Renal cortical epithelial cell (primary cell): Measurements from ENCODE around the gene ANKDD1A. TPM values are rescaled to one million over a fixed set of nuclear protein-coding genes. Genes with fewer than 3 reads are reported as not detected.

Experiments used
- DNase-seq: peaks from one replicate; pipeline ENCODE4 v3.0.0-alpha.2; 2011; ENCODE audit warnings: low read depth
- total RNA-seq: library from RNA; depleted of rRNA; stranded (reverse); fragments of >200 nt; gene quantifications from 2 replicates; pipeline ENCODE4 v1.2.3, GENCODE V29; 2014

The ANKDD1A gene
- total RNA-seq, 1 donor from 2014 or later, result 1.1 TPM

DNA sequence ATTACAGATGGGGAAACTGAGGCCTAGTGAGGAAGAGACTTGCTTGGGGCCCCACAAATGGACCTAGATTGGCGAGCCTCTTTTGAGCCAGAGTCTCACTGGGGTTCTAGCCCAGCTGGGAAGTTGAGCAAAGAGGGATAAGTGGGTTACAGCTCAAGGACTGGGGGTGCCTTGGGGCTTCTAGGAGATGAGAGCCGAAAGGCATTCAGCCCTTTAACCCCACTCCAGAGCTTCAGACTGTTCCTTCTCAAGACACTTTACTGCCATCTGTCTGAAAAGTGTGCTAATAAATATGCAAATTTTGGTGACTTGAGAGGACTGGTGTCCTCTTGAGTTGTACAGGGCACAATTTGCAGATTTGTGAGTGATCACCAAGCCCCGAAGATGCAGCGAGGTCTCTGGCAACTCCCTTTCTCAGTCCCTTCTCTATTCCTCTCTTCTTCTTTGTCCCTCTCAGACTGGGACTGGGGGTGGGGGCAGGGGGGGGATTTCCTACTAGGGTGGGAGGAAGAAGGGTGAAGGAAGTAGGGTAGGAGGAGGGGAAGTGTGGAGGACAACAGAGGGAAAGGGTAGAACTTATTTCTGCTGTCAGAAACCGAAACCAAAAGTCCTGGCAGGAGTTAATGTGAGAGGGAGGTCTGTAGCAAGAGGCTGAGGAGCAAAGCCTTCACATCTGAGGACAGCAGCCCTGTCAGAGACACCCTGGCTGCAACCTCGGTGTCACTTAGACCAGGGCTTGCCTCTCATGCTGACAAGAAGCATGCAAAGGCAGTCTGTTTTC is 16.2 kb upstream of the ANKDD1A start:
- DNase-seq, result no peak

DNA sequence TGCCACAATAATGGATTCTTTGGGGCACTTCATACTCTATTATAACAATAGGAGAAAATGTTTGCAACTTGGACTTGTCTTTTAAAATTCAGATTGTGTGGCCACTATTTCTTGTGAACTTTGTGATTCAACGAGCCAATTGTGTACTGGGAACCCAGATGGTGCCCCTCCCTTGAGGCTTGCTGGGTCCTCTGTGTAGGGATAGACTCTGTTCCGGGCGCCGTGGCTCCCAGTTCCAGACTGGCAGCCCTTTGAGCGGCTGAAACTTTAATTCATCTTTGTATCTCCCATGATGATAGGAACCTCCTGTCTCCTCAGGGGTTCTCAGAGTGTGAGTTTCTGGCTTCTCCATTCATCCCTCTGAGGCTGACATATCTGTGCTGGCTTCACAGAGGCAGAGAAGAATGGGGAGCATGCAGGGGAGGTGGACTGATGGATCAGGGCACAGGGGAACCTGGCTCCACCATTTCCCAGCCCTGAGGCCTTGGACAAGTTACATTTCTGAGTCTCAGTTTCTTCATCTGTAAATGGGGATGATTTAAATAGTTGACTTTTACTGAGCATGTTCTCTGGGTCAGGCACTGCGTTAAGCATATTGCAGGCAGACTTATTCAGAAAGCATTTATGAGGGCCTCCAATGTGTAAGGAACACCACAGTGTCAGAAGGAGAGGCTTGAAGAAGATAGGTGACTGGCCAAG is 15.2 kb upstream of the ANKDD1A start:
- DNase-seq, result no peak

DNA sequence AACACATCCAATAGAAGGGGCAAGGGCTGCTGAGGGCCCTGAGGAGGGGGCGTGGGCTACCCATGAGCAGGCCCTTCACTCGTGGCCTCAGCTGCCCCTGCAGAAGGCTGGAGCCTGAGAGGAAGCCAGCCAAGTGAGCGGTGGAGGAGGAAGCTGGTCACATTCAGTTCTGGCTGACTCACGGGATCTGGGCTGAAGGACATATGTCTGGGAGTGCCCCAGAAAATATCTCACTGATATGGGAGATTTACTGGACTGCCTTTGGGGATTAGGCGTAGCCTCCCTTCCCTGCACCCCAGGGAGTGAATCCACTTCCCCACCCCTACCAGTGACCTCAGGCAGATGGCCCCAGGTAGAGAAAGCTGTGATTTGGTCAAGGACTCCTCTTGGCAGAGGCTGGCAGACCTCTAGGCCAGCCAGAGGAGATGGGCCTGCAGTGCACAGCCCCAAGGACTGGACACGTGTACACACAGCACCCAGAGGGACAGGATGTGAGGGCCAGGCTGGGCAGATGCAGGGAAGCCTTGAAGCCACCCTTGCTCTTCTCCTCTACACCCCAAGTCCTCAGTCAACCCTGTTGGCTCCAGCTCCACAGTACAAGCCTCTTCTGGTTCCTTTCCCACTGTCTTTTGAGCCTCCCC is 14.2 kb upstream of the ANKDD1A start:
- peak; percentile 43 for DNase-seq

DNA sequence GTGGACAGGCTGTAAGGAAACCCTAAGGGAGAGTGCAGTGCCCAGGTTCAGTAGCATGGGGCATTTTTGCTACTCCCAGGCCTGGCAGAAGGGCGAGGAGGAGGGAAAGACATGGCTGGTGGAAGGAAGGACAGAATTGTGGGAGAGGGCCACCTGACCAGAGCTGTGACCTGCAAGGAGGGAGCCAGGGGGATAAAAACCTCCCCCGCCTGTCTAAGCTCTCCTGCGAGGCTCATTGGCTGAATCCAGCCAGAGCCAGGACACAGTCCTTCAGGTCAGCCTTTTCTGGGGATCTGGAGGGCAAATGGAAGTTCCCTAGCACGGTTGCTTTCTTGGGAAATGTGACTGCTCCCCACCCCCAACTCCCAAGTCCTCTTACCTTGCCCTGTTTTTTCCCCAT is 13.3 kb upstream of the ANKDD1A start:
- no peak for DNase-seq

DNA sequence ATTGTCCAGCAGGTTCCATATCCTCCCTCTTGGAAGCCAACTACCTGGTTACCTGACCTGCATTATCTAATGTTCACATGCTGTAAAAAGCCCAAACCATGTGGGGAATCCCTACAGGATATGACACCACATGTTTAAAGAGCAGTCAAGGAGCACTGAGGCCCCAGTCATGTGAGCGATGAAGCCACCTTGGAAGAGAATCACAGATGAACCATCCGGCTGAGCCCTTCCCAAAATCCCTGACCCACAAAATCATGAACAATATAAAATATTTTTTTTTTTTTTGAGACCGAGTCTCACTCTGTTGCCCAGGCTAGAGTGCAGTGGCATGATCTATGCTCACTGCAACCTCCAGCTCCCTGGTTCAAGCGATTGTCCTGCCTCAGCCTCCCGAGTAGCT is 10.6 kb upstream of the ANKDD1A start:
- no peak for DNase-seq

DNA sequence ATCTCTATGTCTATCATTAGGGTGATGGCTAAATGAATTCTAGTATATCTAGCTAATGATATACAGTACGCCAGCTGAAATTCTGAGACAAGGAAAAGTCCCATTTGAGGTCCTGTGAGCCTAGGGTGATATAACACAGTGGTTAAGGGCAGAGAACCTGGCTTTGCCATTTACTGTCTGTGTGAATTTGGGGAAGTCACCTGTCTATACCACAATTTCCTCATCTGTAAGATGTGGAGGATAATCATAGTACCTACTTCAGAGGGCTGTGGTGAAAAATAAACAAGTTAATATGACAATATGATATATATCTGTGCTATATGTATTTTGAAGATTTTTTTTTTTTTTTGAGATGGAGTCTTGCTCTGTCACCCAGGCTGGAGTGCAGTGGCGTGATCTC is 9.8 kb upstream of the ANKDD1A start:
- no peak for DNase-seq

DNA sequence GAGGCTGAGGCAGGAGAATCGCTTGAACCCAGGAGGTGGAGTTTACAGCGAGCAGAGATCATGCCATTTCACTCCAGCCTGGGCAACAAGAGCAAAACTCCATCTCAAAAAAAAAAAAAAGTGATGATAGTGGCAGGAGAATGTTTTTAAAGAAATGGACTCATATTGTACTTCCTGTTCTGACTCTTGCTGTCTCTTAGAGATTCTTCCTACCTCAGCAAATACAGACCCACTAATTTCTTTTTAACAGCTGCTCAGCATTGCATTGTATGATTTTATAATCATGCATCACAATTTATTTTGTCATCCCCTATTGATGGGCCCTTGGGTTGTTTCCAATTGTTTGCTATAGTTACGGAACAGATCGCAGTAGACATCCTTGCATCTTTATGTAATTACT is 8.8 kb upstream of the ANKDD1A start:
- no peak for DNase-seq

DNA sequence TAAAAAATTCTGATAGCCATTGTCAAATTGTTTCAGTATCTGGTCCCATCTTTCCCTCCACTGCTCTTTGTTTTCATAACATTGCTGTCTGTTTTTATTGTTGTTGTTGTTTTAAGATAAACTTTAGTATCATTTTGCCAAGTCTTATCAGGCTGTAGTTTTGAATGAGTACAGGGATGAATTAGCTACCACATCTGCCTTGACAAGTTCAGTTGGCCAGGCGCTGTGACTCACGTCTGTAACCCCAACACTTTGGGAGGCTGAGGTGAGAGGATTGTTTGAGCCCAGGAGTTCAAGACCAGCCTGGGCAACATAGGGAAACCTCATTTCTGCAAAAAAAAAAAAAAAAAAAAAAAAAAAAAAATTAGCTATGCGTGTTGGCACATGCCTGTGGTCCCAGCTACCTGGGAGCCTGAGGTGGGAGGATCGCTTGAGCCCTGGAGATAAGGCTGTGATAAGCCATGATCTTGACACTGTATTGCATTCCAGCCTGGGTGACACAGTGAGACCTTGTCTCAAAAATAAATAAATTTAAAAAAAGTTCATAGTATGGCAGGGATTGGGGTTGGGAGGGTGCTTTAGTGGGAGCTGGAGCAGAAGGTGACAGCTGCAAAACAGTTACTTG is 8.3 kb upstream of the ANKDD1A start:
- no peak for DNase-seq

DNA sequence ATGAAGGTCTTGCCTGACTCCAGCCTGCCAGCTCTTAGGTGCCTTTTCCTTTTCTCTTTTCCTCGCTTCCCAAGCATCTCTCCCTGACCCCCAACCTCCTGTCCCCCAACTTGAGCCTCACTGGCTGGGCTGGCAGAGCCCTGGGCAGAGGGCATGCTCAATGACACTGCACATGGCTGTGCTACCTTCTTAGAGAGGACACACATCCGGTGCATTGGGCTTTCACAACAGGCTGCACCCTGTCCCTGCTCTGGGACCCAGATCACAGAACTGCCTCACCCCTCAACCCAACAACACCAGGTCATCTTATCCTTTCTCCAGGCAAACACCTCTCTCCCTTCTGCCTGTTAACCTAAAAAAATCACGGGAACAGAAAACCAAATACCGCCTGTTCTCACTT is 7.5 kb upstream of the ANKDD1A start:
- DNase-seq, result no peak

DNA sequence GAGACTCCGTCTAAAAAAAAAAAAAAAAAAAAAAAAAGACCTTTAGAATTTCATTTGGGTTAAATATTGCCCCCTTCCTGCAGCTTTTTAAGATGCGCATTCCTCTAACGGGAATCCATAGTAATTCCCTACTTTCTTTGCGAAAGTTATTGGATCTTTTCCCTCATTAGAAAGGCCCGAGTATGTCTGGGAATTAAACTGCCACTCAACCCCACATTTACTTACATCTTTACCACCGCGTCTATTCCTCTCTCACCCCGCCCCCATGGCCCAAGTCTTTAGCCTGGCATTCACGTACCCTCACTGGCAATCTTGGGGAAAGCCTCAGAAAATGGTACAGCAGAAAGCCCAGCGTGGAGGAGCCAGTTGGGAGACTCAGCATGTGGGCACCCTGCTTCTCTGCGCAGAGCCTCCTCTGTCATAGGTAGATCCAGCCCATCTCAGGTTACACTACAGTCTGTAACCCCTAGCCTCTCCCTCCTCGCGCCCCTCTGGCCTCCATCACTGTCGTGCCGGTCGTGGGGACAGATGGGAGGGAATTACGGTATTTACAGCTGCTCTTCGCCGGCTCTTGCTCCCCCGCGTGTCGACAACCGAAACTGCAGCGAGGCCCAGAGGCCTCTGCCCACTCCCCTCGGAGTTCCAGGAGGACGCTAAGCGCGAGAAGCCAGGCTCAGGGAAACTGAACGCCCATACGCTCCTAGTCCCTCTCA is 6.4 kb upstream of the ANKDD1A start:
- DNase-seq, result peak; percentile 43

DNA sequence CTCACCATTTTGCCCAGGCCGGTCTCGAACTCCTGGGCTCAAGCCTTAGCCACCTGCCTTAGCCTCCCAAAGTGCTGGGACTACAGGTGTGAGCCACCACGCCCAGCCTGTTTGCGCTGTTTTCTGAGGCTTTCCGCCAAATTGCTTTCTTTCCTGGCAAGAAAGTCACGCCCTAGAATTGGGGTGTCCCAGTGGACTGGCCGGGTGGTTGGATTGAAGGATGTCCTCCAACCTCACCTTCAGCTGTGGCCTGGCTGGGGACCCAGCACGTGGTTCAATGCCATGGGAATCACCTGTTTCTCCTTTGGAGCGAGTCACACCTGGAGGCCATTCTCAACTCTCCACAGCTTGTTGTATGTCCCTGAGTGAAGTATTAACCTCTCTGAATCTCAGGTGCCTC is 5.8 kb upstream of the ANKDD1A start:
- DNase-seq, result no peak

DNA sequence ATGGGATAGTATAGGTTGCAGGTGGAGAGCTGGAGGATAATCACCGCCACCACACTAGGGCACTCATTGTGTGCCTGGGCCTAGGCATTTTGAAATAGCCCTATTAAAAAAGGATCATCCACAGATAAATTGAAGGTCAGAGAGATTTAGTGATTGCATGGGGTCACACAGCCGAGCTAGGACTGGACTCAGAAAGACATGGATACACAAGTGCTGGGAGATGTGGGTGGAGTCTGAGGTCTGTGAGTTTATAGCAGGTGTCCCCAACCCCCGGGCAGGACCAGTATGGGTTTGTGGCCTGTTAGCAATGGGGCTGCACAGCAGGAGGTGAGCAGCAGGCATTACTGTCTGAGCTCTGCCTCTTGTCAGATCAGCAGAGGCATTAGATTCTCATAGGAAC is 5.3 kb upstream of the ANKDD1A start:
- no peak for DNase-seq

DNA sequence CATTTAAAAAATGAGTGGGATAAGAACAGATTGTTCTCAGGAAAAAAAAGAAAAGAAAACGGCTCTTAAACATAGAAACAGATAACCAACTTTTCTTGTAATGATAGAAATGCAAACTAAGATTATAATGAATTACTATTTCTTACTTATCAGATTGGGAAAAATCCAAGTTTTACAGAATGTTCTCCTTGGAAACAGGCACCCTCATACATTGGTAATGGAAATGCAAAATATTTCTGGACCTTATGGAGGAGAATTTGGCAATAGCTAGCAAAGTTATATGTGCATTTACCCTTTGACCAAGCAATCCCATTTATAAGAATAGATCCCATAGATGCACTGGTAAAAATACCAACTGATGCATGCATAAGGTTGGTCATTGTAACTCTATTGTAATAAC is 3.7 kb upstream of the ANKDD1A start:
- DNase-seq, result no peak

DNA sequence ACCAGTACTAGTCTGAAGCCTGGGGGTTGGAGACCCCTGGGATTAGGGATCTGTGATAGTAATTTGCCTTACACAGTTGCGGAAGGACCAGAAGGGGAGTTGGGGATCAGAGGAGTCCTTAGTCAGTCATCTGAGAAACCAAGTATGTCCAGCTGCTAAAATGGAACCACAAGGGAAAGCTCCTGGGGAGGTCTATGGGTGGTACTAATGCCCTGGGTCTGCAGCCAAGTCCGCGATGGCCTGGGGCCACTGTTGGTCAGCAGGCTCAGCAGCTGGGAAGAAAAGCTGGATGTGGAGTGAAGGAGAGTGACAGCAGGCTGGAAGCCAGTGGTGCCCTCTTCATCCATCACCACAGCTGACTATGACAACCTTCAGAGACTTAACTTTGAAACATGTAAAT is 2.2 kb upstream of the ANKDD1A start:
- DNase-seq, result no peak

DNA sequence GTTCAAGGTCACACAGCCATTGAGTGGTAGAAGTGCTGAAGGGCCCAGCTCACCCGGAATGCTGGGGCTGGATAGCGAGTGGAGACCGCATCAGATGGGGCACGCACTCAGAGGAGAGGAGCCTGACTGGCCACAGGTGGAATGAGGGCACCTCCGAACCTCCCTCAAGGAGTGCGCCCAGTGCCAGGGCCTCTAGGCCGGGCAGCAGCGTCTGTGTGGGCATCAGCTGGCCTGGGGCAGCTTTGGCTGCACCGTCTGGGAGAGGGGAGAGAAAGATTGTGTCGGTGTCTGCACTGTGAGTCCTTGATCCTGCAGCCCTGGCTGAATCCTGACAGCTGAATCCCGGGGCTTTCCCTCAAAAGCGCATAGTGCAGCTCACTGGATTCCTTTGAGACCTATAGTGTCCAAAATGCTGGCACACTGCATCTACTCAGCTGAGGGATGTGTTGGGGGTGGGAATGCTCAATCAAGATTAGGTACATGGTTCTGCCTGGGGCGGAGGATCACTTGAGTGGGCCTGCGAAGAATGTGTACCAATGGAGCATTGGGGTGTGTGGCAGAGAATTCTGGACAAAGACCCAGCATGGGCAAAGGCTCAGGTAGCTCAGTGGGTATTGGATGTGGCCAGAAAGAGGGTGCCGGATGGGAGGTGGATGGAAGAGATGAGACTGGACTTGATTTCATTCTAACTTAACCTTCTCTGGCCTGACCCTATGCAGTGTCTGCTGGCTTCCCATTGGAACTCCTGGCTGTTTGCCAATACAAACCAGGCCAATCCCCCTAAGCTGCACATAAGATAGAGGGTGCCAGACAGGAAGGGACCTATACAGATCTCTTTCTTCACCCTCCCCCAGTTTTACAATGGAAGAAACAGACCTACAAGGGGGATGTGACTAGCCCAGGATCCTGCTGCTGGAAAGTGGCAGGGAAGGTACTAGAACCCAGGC is 950 bp downstream of the ANKDD1A start:
- DNase-seq, result no peak

DNA sequence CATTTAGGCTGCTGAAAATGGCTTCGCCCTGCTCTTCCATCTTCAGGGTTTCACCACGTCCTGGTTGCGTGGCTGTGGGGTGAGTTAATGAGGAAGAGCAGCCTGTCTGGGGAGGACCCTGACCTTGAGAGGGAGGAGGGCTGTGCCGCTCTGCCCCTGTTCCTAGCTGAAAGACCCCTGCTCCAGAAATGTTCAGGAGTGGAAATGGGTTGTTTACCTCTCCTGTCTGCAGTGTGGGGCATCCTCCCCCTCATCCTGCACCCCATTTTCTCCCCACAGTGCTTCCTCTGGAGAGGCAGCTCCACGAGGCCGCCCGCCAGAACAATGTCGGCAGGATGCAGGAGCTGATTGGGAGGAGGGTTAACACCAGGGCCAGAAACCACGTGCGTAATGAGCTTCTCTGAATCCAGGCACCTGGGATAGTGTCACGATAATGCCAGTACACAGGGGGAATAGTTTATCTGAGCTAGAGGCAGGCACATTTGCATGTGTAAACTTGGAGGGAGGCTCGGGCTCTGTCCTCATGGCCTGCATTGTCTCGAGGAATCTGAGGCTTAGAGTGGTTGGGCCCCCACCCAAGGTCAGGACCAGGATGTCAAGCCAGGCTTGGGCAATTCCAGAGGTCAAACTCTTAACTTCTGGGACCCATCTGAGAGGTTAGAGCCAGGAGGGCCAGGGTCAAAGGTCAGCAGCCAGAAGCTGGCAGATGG is 4.0 kb downstream of the ANKDD1A start:
- no peak for DNase-seq

DNA sequence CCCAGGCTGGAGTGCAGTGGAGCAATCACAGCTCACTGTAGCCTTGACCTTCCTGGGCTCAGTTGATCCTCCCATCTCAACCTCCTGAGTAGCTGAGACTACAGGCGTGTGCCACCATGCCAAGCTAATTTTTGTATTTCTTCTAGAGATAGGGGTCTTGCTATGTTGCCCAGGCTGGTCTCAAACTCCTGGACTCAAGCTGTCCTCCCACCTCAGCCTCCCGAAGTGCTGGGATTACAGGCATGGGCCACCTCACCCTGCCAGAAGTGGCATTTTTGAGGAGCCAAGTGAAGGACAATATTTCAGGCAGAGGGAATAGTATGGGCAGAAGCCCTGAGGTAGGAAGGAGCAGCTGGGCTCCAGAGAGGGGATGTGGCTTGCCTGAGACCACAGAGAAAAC is 4.7 kb downstream of the ANKDD1A start:
- DNase-seq, result no peak

DNA sequence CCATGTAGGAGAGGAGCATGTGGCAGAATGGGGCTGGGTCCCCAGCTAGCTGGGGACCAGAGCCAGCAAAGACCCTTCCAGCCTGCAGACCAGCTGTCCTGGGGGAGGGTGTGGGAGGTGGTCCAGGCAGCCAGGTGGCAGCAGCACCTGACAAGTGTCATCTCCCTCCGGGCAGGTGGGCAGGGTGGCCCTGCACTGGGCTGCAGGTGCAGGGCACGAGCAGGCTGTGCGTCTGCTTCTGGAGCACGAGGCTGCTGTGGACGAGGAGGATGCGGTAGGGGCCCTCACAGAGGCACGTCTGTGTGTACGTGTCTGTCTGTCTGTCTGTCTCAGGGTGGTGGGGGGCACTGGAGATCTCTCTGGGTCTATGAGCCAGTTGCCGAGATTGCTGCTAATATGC is 5.5 kb downstream of the ANKDD1A start:
- DNase-seq, result no peak

DNA sequence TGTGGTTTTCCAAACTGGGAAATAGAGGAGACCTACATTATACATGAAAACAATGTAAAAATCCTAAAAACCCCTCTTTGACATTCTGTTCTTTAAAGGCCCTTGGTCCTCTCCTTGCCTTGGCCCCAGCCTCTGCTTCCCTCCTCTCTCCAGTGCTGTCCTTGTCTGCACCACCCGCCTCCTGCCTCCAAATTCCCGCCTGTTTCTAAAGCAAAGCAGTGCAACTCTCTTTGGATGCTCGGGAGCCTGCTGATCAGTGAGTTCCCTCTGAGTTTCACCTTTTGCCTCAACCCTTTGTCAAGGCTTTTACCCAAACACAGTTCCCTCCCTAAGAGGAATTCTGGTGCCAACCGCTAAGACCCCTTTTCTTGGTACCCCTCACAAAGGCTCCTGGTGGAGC is 8.0 kb downstream of the ANKDD1A start:
- DNase-seq, result no peak

DNA sequence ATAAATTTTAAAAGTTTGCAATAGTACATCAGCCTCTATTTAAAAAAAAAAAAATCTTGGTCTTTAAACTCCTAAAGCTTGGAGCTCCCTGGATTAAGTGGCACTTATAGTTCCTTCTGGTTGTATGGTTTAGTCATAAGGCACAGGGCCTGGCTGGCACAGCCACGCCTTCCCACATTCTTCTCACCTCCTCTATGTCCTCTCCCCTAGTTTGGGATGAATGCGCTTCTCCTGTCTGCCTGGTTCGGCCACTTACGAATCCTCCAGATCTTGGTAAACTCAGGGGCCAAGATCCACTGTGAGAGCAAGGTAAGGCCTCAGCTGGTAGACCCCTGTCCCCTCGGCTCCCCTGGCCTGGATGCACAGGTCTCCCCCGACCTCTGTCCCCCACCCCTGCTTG is 10.0 kb downstream of the ANKDD1A start:
- no peak for DNase-seq
